Colon (tissue), 2 donors: Measurements from ENCODE around the gene UBR2.
A peak's percentile ranks its signal among the peaks of the same experiment; 100 is the strongest.
"Not testable (repeated sequence)": the region's sequence is repeated elsewhere in the genome, so short reads cannot be mapped to it uniquely, and the experiment has no call there.

Experiments used
- FAIRE-seq: peaks from 2 replicates; lab custom pipeline; 2012; peaks lifted over from hg19 to GRCh38; lab: Jason Lieb, UNC
- donor health status: control.
- donor health status: control.

The UBR2 gene

DNA sequence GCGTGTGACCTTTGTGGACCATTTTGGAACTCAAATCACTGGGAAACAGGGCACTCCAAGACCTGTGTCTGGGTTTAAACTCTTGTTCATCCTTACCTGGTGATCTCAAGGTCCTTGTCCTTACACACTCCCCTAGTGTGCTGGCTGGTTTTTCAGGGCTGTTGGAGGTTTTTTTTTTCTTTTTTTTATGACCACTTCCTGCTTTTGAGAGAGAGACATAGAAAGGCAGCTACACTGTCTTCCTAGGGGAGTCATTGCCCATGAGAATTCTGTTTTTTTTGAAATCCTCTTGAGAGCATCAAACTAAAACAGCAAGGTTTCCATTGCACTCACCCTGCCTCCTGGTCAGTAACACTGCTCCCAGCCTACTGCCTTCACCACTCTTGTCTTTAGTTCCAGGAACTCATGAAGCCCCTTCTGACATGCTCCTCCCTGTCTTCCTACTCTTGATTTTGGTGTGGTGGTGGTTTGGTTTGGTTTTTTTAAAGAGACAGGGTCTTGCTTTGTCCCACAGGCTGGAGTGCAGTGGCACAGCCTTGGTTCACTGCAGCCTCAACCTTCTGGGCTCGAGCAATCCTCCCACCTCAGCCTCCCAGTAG is 130.0 kb downstream of the UBR2 start:
- FAIRE-seq = no peak

GRCh38 chr6:42694586-42694985 is 130.8 kb downstream of the UBR2 start:
- no peak for FAIRE-seq

- no peak for FAIRE-seq
Observed at GRCh38 chr6:42696526-42697267, 132.9 kb downstream of the UBR2 start.

GRCh38 chr6:42697268-42697655 is 133.4 kb downstream of the UBR2 start:
- no peak for FAIRE-seq

- FAIRE-seq = no peak
Observed at GRCh38 chr6:42698217-42698616, 134.4 kb downstream of the UBR2 start.

DNA sequence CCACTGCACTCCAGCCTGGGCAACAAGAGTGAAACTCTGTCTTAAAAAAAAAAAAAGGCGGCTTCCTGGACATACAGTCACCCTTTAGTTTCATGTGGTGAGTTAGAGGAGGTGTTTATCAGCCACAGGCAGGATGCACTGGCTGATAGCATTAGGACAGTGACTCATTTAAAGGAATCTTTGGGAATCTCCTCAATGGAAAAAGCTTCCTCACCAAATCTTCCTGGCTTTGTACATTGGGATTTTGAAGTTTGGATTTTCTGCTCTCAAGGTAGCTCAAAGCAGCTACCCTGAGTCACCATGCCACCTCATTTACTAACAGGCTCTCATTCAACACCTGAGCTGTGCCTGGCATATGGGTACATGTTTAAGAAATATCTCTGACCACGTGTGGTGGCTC is 138.4 kb downstream of the UBR2 start:
- FAIRE-seq = no peak

- not testable (repeated sequence) for FAIRE-seq
Observed at GRCh38 chr6:42702786-42703185, 139.0 kb downstream of the UBR2 start.

DNA sequence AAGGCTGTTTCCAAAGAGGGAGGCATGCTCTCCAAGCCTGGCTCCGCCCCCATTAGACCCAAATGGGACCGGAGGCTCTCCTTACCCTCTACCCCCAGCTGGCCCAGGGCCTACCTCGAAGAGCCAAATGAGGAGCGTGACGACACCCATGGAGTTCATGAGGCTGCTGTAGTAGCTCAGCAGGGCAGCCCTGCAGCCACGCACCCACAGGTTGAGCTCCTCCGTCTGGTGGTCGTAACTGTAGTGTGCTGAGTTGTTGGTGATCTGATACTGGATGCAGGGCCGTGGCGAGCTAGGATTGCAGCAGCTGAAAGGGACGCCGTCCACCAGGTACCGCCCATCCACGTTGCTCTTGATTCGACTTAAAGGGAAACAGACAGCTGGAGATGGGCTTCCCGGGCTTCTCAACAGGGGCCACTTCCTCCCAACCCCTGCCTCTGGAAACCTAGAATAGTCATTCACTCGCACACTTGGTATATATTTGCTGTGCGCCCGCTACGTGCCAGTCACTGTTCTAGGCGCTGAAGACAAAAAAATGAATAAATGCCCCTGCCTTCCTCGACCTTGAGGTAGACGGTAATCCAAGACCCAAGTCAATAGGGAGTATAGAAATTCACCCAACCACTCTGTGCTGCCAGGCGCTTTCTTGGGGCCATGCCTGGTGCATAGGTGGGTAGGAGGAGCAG is 140.6 kb downstream of the UBR2 start:
- no peak for FAIRE-seq

DNA sequence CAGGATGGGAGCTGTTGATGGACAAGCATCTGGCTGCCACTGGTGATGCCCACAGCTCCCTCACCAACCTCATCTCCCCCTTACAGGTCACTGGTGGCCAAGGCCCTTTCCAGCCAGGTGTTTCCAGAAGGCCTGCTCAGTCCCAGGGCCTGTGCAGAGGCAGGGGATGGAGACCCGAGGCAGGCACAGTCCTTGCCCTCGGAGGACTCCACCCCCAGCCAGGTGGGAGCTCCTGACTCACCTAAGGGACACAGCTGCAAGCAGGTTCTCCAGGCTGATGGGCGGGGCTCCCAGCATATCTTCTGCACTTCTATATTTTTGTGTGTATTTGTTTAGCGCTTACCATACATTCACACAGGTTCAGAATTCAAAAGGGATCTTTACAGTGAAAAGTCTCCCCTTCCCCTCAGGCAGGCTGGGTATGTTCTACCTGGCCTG is 141.1 kb downstream of the UBR2 start:
- FAIRE-seq = no peak

- FAIRE-seq = no peak
Observed at GRCh38 chr6:42707595-42707994, 143.8 kb downstream of the UBR2 start.

GRCh38 chr6:42708096-42708495 is 144.3 kb downstream of the UBR2 start:
- no peak for FAIRE-seq

DNA sequence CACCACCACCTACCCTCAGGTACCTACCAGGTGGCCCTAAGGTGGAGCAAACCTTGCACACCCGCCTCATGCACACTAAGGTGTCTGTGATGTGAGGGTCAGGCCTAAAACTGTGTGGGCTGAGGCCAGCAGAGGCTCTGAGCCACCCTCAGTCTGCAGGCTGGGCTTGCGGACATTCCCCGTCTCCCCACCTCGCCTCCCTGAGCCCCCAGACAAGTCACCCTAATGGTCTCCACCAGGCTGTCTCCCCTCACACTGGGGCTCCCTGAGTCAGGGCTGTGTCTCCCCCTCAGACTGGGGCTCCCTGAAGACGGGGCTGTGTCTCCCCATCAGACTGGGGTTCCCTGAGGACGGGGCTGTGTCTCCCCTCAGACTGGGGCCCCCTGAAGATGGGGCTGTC is 146.0 kb downstream of the UBR2 start:
- no peak for FAIRE-seq

DNA sequence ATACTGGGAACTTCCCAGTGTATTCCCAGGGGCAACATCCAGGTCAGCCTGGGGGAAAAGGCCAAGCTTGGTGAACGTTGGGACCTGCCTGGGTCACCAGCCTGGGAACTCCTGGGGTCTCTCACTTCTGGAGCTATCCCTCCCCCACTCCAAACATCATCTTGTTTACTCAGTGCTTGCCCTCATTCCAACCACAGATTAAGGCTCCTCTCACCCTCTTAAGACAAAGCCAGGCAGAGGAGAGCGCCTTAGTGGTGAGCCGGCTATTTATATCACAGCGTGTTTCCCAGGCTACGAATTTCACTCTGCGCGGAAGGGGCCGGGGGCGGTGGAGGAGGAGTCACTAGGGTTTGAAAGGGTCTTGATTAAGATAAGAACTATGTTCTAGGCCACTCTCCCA is 146.5 kb downstream of the UBR2 start:
- no peak for FAIRE-seq

- FAIRE-seq = no peak
Observed at GRCh38 chr6:42711930-42712329, 148.1 kb downstream of the UBR2 start.

- no peak for FAIRE-seq
Observed at GRCh38 chr6:42714098-42714761, 150.4 kb downstream of the UBR2 start.

- no peak for FAIRE-seq
Observed at GRCh38 chr6:42715871-42716270, 152.0 kb downstream of the UBR2 start.

GRCh38 chr6:42720739-42721138 is 156.9 kb downstream of the UBR2 start:
- no peak for FAIRE-seq

- no peak for FAIRE-seq
Observed at GRCh38 chr6:42722497-42722896, 158.7 kb downstream of the UBR2 start, which contains the start of gene PRPH2. Gene PRPH2 (minus strand): TSS chr6:42722597. CDS start chr6:42722334, 263 bp downstream.

DNA sequence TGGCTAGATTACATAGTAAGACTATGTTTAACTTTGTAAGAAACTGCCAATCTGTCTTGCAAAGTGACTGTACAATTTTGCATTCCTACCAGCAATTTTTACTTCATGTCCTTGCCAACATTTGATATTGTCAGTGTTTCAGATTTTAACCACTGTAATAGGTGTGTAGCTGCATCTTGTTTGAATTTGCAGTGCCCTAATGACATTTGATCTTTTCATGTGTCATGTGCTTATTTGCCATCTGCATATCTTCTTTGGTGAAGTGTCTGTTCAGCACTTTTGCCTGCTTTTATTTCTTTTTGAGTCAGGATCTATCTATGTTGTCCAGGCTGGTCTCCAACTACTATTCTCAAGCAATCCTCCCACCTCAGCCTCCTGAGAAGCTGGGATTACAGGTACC is 161.0 kb downstream of the UBR2 start:
- FAIRE-seq = no peak

DNA sequence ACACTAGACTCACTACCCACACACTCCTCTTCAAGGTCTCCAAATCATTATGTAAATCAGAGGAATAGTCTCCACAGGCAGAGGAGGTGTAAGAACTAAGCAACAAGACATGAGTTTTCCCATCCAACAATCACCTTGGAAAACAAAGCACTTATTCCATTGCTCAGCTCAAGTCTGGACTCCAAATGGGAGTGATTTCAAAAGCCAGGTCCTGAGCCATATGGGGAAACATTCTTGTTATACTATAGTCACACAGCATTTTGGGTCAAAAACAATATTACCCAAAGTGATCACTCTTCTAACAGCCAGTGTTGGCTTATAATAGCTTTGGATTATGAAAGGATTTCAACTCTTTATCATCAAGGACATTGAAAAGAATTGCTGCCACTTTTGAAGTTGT is 162.2 kb downstream of the UBR2 start:
- no peak for FAIRE-seq

DNA sequence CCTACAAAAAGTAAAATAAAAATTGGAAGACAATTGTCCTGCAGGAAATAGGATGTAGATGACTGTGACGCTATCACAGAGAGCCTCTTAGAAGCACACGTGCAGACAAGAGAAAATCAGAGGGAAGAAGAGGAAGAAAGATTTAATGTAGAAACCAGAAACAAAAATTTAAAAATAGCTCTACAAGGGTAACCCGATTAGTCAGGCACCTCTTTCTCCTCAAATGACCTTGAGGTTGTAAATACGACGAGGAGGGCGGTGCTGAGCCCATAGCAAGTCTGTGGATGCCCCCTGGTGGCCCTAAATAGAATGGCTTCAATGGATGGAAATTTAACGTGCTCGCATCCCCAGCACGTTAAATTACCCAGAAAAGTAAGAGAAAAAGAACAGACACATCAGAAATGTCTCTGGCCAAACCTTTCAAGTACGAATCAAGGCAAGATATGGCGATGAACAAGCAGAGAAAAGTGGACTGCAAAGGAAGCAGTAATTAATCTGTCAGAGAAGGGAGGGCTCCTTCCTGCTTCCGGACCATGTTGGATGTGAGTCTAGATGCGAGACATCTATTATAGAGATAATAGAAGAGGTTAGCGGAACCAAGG is 162.8 kb downstream of the UBR2 start:
- FAIRE-seq = peak; percentile 74

DNA sequence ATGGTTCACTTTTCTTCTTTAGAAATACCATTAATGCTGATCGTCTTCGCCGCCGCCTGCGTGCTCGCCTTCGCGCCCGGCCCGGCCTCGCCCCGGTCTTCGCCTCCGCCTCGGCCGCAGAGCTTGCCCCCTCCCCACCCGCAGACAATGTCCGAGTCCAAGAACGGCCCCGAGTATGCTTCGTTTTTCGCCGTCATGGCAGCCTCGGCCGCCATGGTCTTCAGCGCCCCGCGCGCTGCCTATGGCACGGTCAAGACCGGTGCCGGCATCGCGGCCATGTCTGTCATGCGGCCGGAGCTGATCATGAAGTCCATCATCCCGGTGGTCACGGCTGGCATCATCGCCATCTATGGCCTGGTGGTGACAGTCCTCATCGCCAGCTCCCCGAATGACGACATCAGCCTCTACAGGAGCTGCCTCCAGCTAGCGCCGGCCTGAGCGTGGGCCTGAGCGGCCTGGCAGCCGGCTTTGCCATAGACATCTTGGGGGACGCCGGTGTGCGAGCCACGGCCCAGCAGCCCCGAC is 163.3 kb downstream of the UBR2 start:
- FAIRE-seq = no peak
